Kidney (tissue), 14 donors: ENCODE results near the gene RPS21. TPM values are rescaled to one million over a fixed set of nuclear protein-coding genes. Genes with fewer than 3 reads are reported as not detected.

Experiments
- DNase-seq, 5 donors: peaks; one replicate each; pipeline ENCODE4 v3.0.0-alpha.2; 2013 to 2020
- FAIRE-seq: peaks from 2 replicates; lab custom pipeline; 2012; peaks lifted over from hg19 to GRCh38; lab: Jason Lieb, UNC
- H3K27ac ChIP-seq, 2 donors: one replicate each; pipeline ENCODE4 v1.7.0; 2013; ENCODE audit warnings: low read depth in 2 of 2, low read length in 2 of 2, inconsistent platforms in 1 of 2
- H3K27me3 ChIP-seq: one replicate; pipeline ENCODE4 v1.7.1; 2013; ENCODE audit warnings: low read length, inconsistent platforms; ENCODE audit not compliant: control insufficient read depth, insufficient read depth
- H3K36me3 ChIP-seq, 3 donors: one replicate each; pipeline versions ENCODE4 v1.7.0 to v1.7.1; 2013; ENCODE audit warnings: low read length in 3 of 3, control low read depth in 1 of 3, inconsistent platforms in 1 of 3; ENCODE audit not compliant: insufficient read depth in 3 of 3, control insufficient read depth in 2 of 3
- H3K4me1 ChIP-seq, 3 donors: one replicate each; pipeline versions ENCODE4 v1.7.0 to v1.7.1; 2013; ENCODE audit warnings: low read length in 3 of 3, inconsistent platforms in 1 of 3, low read depth in 1 of 3; ENCODE audit not compliant: control insufficient read depth in 2 of 3, insufficient read depth in 2 of 3
- H3K4me3 ChIP-seq, 3 donors: one replicate each; pipeline versions ENCODE4 v1.7.0 to v1.8.1; 2013; ENCODE audit warnings: low read length in 3 of 3, control low read depth in 1 of 3, inconsistent platforms in 1 of 3
- H3K9ac ChIP-seq, 3 donors: one replicate each; pipeline versions ENCODE4 v1.7.0 to v1.7.1; 2013; ENCODE audit warnings: low read length in 3 of 3, control low read depth in 1 of 3, inconsistent platforms in 1 of 3
- H3K9me3 ChIP-seq, 3 donors: one replicate each; pipeline versions ENCODE4 v1.7.0 to v1.7.1; 2013; ENCODE audit warnings: low read length in 3 of 3, control low read depth in 1 of 3, inconsistent platforms in 1 of 3; ENCODE audit not compliant: control insufficient read depth in 2 of 3, insufficient read depth in 1 of 3
- CTCF ChIP-seq: IDR thresholded peaks from 3 replicates; pipeline ENCODE4 v1.5.1; 2012; ENCODE audit warnings: mild to moderate bottlenecking, moderate library complexity, borderline replicate concordance; ENCODE audit not compliant: insufficient read depth; ENCODE audit errors: extremely low read depth
- intact Hi-C: fragments of 100-400 bp; cut with DNase I; formaldehyde crosslinking; loops from one replicate; pipeline ENCODE4 v1.11.1; 2022
- polyA plus RNA-seq: library from polyadenylated mRNA; stranded (reverse); fragments of 350-450 nt; fragmentation: Illumina TruSeq; extraction: RNeasy Lipid Tissue Mini Kit (QIAGEN cat#74804); gene quantifications from one replicate; pipeline ENCODE4 v1.2.3, GENCODE V29; 2014; ENCODE audit warnings: low read depth, low replicate concordance; ENCODE audit not compliant: insufficient read depth
- total RNA-seq: library from RNA; stranded (reverse); fragmentation: NEBNext Ultra II Directional; extraction: Animal tissue kit (Norgen Biotek cat#: 25700); gene quantifications from one replicate; pipeline ENCODE4 v1.2.1, GENCODE V29; 2021
- donor health status: control.
- donor health status: control.
- donor health status: control.
- donor health status: control.
- donor health status: control.
- donor health status: DM: yes; HTN: yes; CAD: no.
- donor health status: Normal renal cell carcinoma (clear cell type).

The RPS21 gene
- total and polyA plus RNA-seq, 2 donors from 2014 or later = 1,221 to 2,336 TPM

GRCh38 chr20:62394248-62395245 is 7.6 kb downstream of the RPS21 start:
- Histone ChIP-seq H3K36me3 (no peaks in the 10 kb centered on the region), H3K4me1 (no peaks in the 10 kb centered on the region), H3K9me3 (no peaks in the 10 kb centered on the region), H3K9ac (no peak overlapping the region), H3K27ac (no peak overlapping the region), H3K27me3 (no peaks in the 10 kb centered on the region), H3K4me3 (no peak overlapping the region)
- no peak for FAIRE-seq
- TF ChIP-seq CTCF = no peak
- DNase-seq = no peak
- intact Hi-C loops = no loop called here

- H3K27ac ChIP-seq = no peak overlapping the region
- H3K27me3 ChIP-seq = no peaks in the 10 kb centered on the region
- no peak overlapping the region for H3K4me3 ChIP-seq
- intact Hi-C loops = no loop called here
- no peaks in the 10 kb centered on the region for H3K4me1 ChIP-seq
- FAIRE-seq = no peak
- H3K36me3 ChIP-seq = no peaks in the 10 kb centered on the region
- no peak for DNase-seq
- no peak for TF ChIP-seq CTCF
- no peak overlapping the region for H3K9ac ChIP-seq
- H3K9me3 ChIP-seq = no peaks in the 10 kb centered on the region
Observed at GRCh38 chr20:62395311-62396242, 8.7 kb downstream of the RPS21 start.

DNA sequence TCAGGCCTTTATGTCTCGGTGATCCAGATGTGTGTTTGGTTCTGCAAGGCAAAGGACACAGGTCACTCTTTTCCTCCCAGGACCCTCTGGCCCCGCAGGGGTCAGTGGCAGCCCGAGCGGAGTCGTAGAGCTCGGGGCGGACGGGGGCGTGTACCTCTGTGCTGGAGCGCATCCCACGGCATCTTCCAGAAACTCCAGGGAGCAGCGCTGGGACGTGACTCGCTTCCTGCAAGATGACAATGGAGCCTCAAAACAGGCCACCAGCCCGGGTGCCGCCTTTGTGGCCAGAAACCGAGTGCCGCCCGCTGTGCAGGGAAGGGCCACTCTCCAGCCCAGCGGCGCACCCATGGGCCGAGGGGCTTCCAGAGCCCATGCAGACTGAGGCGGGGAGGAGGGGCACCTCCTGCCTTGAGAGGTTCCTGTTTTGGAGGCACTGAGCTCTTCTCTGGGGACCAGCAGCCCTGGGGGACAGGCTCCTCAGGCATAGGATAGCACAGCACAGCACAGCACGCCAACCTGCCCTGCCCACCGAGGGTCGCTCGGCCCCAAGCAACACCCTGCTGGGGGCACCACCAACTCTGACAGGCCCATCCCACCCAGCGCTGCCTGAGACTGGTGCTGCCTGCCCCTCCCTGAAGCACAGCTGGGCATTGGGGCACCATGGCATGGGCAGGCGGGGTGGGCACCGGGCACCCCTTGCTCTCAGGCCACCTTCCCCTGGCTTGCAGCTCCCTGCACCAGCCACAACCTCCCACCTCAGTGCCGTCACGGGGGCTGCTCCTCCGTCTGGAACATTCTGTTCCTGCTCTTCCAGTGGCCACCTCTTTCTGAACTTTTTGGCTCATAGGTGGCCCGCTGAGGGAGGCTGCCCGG is 9.7 kb downstream of the RPS21 start:
- DNase-seq = no peak
- Histone ChIP-seq H3K4me3 (no peak overlapping the region), H3K27me3 (no peaks in the 10 kb centered on the region), H3K9ac (no peak overlapping the region), H3K36me3 (no peaks in the 10 kb centered on the region), H3K9me3 (no peaks in the 10 kb centered on the region), H3K4me1 (no peaks in the 10 kb centered on the region), H3K27ac (no peak overlapping the region)
- no peak for TF ChIP-seq CTCF
- intact Hi-C loops = no loop called here
- no peak for FAIRE-seq
